Glutamatergic neuron (in vitro differentiated cells): ENCODE data around the gene SH3PXD2A. TPM values are rescaled to one million over a fixed set of nuclear protein-coding genes. Genes with fewer than 3 reads are reported as not detected.
"Not testable (repeated sequence)": the region's sequence is repeated elsewhere in the genome, so short reads cannot be mapped to it uniquely, and the experiment has no call there.

Source experiments
- DNase-seq: peaks from one replicate; pipeline ENCODE4 v3.0.0; 2022
- H3K27ac Mint-ChIP-seq: one replicate; pipeline ENCODE4 v1.8.0; 2020; ENCODE audit warnings: mild to moderate bottlenecking, mixed read lengths, inconsistent platforms; ENCODE audit not compliant: unreplicated experiment
- H3K27me3 Mint-ChIP-seq: one replicate; pipeline ENCODE4 v1.8.0; 2020; ENCODE audit warnings: mild to moderate bottlenecking, moderate library complexity, mixed read lengths, inconsistent platforms; ENCODE audit not compliant: unreplicated experiment
- H3K36me3 Mint-ChIP-seq: one replicate; pipeline ENCODE4 v1.8.0; 2020; ENCODE audit warnings: mild to moderate bottlenecking, mixed read lengths, inconsistent platforms; ENCODE audit not compliant: unreplicated experiment
- H3K4me1 Mint-ChIP-seq: one replicate; pipeline ENCODE4 v1.8.0; 2020; ENCODE audit warnings: mild to moderate bottlenecking, low read depth, mixed read lengths, inconsistent platforms; ENCODE audit not compliant: unreplicated experiment
- H3K4me3 Mint-ChIP-seq: one replicate; pipeline ENCODE4 v1.8.0; 2020; ENCODE audit warnings: mild to moderate bottlenecking, mixed read lengths, inconsistent platforms; ENCODE audit not compliant: unreplicated experiment
- H3K9me3 Mint-ChIP-seq: one replicate; pipeline ENCODE4 v1.8.0; 2020; ENCODE audit warnings: mild to moderate bottlenecking, moderate library complexity, mixed read lengths, inconsistent platforms; ENCODE audit not compliant: unreplicated experiment
- total RNA-seq: library from RNA; stranded (reverse); fragmentation: NEBNext Ultra II Directional; extraction: Animal tissue kit (Norgen Biotek cat#: 25700); gene quantifications from one replicate; pipeline ENCODE4 v1.2.1, GENCODE V29; 2021; ENCODE audit not compliant: unreplicated experiment
- TF ChIP-seq, protein P1 (sequence below): fragments of 200-600 bp; sonication (generic); IDR thresholded peaks from one replicate; pipeline ENCODE4 v1.5.0; 2021; ENCODE audit not compliant: partially characterized antibody, unreplicated experiment

Gene SH3PXD2A
- total RNA-seq, 1 donor from 2014 or later = 16.7 TPM

DNA sequence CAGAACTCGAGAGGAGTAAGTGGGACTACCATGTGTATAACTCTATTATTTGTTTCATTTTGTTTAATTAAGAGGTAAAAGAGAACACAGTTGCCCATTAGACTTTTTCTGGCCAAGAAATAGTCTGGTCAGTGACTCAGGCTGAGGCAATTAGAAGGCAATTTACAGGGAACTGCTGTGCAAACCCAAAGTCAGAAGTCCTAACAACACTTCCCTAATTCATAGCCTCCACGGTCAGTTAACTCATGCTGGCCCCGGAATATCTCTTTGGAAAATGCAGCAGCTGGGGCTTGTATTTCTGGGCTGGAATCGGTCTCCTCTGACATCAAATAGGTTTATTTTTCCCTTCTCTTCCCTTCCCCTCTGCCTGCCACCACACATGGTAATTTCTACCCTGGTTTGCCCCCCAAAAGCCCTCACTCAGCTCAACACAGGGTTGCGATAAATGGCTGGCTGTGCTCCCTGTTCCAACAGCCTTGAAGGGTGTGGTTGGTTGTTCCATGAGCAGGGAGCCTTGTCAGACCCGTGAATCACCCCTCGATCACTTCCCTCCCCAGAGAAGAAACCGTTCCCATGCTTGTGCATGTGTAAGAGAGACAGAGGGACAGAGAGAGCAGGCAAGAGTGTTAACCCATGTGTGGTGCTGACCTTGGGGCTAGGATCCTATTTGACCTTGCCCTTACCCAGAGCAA is 5.3 kb downstream of the SH3PXD2A start:
- H3K27ac Mint-ChIP-seq = peak overlapping the region; percentile 8
- H3K27me3 Mint-ChIP-seq = peaks cover 21% of the 10 kb centered on the region
- DNase-seq = no peak
- no peaks in the 10 kb centered on the region for H3K36me3 Mint-ChIP-seq
- H3K4me3 Mint-ChIP-seq = peak overlapping the region; percentile 6
- TF ChIP-seq, protein P1, sequence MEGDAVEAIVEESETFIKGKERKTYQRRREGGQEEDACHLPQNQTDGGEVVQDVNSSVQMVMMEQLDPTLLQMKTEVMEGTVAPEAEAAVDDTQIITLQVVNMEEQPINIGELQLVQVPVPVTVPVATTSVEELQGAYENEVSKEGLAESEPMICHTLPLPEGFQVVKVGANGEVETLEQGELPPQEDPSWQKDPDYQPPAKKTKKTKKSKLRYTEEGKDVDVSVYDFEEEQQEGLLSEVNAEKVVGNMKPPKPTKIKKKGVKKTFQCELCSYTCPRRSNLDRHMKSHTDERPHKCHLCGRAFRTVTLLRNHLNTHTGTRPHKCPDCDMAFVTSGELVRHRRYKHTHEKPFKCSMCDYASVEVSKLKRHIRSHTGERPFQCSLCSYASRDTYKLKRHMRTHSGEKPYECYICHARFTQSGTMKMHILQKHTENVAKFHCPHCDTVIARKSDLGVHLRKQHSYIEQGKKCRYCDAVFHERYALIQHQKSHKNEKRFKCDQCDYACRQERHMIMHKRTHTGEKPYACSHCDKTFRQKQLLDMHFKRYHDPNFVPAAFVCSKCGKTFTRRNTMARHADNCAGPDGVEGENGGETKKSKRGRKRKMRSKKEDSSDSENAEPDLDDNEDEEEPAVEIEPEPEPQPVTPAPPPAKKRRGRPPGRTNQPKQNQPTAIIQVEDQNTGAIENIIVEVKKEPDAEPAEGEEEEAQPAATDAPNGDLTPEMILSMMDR = no peak
- peaks cover 3% of the 10 kb centered on the region for H3K9me3 Mint-ChIP-seq
- H3K4me1 Mint-ChIP-seq = peaks cover 33% of the 10 kb centered on the region

DNA sequence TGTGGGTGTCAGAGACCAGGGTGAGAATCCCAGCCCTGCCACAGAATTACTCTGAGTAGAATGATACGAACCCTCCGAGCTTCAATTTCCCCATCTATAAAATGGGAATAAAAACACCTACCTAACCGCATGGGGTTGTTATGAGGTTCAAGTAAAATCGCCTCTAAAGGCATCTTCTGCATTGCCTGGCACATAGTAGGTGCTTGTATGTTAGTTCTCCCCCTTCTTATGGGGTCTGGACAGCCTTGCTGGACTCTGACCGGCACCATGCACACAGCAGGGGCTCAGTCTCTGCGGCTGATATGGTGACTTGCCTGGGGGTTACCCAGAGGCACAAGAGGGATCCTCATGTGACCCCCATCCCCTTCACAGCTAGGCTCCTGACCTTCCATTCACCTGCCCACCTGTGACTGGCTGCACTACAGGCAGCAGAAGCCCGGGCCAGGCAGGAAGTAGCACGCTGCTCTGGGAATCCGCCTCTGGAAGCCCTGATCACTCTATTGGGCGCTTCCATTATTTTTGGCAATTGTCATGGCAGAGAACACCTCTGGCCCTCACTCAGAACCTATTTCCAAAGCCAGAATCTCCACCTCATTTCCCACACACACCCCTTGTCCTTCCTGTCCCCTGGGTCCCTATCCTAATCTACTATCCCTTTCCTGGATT is 6.0 kb downstream of the SH3PXD2A start:
- no peaks in the 10 kb centered on the region for H3K36me3 Mint-ChIP-seq
- H3K27ac Mint-ChIP-seq = no peak overlapping the region
- H3K9me3 Mint-ChIP-seq = peaks cover 3% of the 10 kb centered on the region
- DNase-seq = no peak
- peaks cover 16% of the 10 kb centered on the region for H3K27me3 Mint-ChIP-seq
- H3K4me1 Mint-ChIP-seq = peaks cover 31% of the 10 kb centered on the region
- H3K4me3 Mint-ChIP-seq = no peak overlapping the region
- TF ChIP-seq, protein P1 = no peak

DNA sequence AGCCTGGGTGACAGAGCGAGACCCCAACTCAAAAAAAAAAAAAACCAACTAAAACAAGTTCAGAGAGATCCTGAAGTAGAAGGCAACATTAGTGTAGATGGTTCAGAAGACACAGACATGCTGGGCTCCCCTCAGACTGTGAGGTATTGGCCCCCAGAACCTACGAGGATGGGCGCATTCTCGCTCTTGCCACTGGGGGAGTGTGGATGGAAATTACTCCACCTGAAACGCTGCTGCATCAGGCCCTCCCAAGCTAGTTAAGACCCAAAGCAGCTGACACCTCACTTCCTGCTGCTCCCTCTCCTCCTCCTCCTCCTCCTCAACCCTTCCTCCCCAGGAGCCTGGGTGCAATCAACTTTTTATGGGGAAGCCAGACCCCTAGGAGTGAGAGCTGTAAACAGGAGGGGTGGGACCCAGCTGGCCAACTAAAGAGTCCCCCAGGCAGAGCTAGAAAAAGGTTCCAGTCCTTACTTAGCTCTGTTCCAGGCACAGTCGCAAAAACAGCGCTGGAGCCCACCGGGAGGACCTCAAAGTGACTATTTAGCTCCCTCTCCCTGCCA is 7.4 kb downstream of the SH3PXD2A start:
- no peaks in the 10 kb centered on the region for H3K36me3 Mint-ChIP-seq
- no peak overlapping the region for H3K4me3 Mint-ChIP-seq
- TF ChIP-seq, protein P1 = peak; percentile 37
- peaks cover 24% of the 10 kb centered on the region for H3K4me1 Mint-ChIP-seq
- H3K27ac Mint-ChIP-seq = no peak overlapping the region
- peaks cover 3% of the 10 kb centered on the region for H3K9me3 Mint-ChIP-seq
- no peak for DNase-seq
- H3K27me3 Mint-ChIP-seq = peaks cover 7% of the 10 kb centered on the region

DNA sequence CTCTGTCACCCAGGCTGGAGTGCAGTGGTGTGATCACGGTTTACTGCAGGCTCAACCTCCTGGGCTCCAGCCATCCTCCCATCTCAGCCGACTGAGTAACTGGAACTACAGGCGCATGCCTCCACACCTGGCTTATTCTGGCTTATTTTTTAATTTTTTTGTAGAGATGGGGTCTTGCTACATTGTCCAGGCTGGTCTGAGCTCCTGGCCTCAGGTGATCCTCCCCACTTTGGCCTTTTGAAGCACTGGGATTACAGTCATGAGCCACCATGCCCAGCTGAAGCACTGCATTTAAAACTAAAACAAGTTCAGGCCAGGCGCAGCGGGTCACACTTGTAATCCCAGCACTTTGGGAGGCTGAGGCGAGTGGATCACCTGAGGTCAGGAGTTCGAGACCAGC is 8.0 kb downstream of the SH3PXD2A start:
- TF ChIP-seq, protein P1 = no peak
- Mint-ChIP-seq H3K4me3 (no peak overlapping the region), H3K27ac (no peak overlapping the region), H3K27me3 (peaks cover 5% of the 10 kb centered on the region), H3K9me3 (peaks cover 2% of the 10 kb centered on the region), H3K4me1 (peaks cover 20% of the 10 kb centered on the region), H3K36me3 (no peaks in the 10 kb centered on the region)
- DNase-seq = no peak

DNA sequence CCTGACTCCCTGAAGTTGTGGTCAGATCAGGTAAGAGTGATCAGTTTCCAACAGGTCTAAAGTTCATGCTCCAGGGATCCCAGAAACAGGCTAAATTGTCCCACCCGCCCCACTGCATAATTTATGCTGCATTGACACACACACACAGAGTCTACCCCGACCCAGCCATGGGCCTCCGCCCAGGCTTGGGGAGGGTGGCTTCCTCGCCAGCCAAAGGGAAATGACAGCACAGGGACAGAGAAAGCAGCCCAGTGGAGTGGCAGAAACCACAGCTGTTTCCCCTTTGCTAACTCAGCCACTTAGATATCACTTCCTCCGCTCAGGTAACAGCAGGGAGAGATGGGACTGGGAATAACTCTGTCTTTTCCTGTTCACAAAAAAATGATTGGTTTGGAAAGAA is 9.4 kb downstream of the SH3PXD2A start:
- TF ChIP-seq, protein P1 = no peak
- Mint-ChIP-seq H3K4me1 (peaks cover 19% of the 10 kb centered on the region), H3K27me3 (peaks cover 5% of the 10 kb centered on the region), H3K4me3 (no peak overlapping the region), H3K27ac (no peak overlapping the region), H3K9me3 (peaks cover 2% of the 10 kb centered on the region), H3K36me3 (no peaks in the 10 kb centered on the region)
- DNase-seq = no peak

DNA sequence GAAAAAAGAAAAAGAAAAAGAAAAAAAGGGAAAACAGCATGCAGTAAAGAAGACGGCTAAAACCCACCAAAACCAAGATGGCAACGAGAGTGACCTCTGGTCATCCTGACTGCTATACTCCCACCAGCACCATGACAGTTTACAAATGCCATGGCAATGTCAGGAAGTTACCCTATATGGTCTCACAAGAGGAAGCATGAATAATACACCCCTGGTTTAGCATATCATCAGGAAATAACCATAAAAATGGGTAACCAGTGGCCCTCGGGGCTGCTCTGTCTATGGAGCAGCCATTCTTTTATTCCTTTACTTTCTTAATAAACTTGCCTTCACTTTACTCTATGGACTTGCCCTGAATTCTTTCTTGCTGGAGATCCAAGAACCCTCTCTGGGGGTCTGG is 10.0 kb downstream of the SH3PXD2A start:
- not testable (repeated sequence) for H3K36me3 Mint-ChIP-seq, H3K4me3 Mint-ChIP-seq, H3K27me3 Mint-ChIP-seq, H3K27ac Mint-ChIP-seq, H3K9me3 Mint-ChIP-seq, DNase-seq
- peaks cover 16% of the 10 kb centered on the region for H3K4me1 Mint-ChIP-seq
